Measurements from ENCODE around the gene EBF3. TPM values are rescaled to one million over a fixed set of nuclear protein-coding genes. Genes with fewer than 3 reads are reported as not detected.

The EBF3 gene
- polyA plus RNA-seq, 4 donors, result 0.89 to 2.8 (median 1.8) TPM

- DNase-seq (ENCODE audit: low read depth in 4 of 4, low spot score in 2 of 4), result no peak
Observed at GRCh38 chr10:129895811-129896135, 68.3 kb downstream of the EBF3 start.

- no peak for DNase-seq (ENCODE audit: low read depth in 4 of 4, low spot score in 2 of 4)
Observed at GRCh38 chr10:129894698-129895097, 69.4 kb downstream of the EBF3 start.

GRCh38 chr10:129893104-129894089 lies 70.7 kb downstream of the EBF3 start:
- no peak for DNase-seq (ENCODE audit: low read depth in 4 of 4, low spot score in 2 of 4)

DNA sequence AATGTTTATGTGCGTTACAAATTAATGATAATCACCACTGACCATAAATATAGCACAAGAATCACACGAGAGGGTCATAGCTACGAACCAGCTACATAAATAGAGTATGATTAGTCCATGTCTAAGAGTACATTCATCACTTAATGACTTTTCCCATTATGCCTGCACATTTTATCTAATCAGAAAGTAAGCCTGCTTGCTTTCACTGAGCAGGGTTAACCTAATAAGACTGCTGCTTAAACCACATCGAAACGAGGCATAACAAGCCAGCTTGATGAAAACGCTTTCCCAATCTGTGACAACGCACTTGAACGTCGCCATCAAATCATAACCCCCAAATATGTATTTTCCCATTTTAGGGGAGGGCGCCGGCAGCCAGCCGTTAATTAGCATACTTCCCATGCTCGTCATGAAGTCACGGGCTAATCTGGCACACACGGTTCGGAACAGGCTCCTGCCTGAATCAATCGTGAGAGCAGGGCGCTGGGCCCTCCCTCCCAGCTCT lies 71.5 kb downstream of the EBF3 start:
- no peak for DNase-seq (ENCODE audit: low read depth in 4 of 4, low spot score in 2 of 4)

GRCh38 chr10:129891806-129892205 lies 72.3 kb downstream of the EBF3 start:
- DNase-seq (ENCODE audit: low read depth in 4 of 4, low spot score in 2 of 4), result no peak

DNA sequence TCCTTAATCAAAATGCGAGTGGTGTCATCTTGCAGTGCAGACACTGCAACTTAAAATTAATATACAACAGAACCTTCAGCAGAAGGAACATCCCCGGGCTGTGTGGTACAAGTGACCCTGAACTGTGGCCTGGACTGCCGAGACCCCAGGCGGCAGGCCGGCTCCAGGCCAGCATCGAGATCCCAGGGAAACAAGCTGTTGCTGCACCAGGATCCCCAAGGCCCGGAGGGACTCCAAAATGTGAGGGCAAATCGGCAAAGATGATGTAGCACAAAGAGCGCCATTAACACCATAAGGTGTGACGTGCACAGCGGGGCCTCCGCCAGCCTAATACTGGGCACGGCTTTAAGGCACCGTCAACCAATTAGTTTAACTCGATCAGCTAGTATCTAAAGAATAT lies 73.9 kb downstream of the EBF3 start:
- DNase-seq (ENCODE audit: low read depth in 4 of 4, low spot score in 2 of 4), result no peak

- no peak for DNase-seq (ENCODE audit: low read depth in 4 of 4, low spot score in 2 of 4)
Observed at GRCh38 chr10:129888784-129889616, 75.1 kb downstream of the EBF3 start.

DNA sequence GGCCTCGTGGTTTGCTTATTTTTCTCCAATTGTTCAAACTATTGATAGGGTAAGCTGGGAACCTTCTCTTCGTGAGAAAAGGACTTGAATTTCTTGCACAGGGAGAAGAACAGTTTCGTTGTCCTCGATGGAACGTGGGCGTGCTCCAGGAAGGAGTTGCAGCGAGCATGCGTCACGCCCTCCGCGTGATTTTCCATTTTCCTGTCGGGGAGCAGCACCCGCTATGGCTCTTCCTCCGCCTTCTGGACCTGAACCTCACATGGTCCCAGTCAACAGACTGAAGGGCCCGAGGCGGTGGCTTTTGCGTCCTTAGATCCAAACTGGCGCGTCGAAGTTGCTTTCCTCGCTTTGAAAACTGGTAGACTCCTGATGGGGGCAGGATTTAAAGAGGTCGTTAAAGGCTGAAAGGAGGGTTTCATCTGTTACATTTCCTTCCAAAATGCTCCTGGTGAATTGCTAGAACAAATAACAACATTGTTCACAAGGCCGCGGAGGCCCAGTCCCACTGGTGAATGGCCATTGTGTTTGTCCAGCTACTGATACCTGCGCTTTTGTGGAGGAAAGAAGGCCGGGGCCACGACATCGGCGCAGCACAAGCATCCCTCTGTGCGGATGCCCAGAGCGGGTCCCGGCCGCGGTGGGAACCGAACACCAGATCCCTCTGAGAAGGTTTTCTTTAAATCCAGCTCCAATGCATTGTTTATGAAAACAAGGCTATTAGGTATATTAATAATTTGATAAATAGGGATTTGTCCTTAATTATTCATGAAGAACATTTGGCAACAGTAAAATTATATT lies 75.9 kb downstream of the EBF3 start:
- no peak for DNase-seq (ENCODE audit: low read depth in 4 of 4, low spot score in 2 of 4)

DNA sequence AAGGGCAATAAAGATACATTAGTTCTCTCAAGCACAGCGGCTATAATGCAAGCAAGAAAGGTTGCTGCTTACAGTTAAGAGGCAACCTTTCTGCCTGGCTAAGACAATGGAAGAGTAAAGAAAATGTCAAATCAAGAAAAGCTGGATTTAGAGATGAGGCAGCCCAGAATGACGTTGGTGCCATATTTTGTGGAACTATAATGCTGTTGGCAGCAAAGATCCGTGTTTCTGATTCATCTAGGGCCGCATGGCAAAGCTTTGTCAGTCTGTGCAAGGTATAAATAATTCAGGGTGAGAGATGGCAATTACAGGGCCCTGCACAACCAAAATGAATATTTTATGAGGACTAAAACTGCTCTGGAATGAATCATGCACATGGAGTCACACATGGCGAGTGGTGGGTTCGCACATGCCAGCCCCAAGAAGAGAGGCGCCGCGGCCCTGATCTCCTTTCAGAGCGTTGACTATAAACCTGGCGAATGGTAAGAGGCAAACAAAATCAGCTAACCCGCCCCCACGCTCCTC lies 76.6 kb downstream of the EBF3 start:
- DNase-seq (ENCODE audit: low read depth in 4 of 4, low spot score in 2 of 4), result no peak

GRCh38 chr10:129886263-129886662 lies 77.8 kb downstream of the EBF3 start:
- DNase-seq (ENCODE audit: low read depth in 4 of 4, low spot score in 2 of 4), result no peak

DNA sequence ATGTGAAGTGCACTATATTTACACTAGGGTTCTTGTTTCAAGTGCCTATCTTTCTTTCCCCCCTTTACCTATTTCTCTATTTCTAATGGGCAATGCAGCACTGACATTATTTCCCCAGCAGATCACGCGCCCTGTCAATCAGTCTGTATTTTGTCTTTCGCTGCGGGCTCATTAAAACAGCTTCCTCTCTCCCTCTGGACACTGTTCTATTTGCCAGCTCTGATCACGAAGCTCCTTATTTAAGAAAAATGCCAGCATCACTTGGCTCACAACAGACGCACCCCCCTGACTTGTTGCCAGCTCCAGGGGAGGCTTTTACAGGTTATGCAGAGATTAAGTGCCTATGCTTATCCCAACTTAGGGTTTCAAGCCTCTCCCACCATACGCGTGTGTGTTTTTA lies 78.5 kb downstream of the EBF3 start:
- no peak for DNase-seq (ENCODE audit: low read depth in 4 of 4, low spot score in 2 of 4)

- DNase-seq (ENCODE audit: low read depth in 4 of 4, low spot score in 2 of 4), result no peak
Observed at GRCh38 chr10:129884398-129885078, 79.5 kb downstream of the EBF3 start.

DNA sequence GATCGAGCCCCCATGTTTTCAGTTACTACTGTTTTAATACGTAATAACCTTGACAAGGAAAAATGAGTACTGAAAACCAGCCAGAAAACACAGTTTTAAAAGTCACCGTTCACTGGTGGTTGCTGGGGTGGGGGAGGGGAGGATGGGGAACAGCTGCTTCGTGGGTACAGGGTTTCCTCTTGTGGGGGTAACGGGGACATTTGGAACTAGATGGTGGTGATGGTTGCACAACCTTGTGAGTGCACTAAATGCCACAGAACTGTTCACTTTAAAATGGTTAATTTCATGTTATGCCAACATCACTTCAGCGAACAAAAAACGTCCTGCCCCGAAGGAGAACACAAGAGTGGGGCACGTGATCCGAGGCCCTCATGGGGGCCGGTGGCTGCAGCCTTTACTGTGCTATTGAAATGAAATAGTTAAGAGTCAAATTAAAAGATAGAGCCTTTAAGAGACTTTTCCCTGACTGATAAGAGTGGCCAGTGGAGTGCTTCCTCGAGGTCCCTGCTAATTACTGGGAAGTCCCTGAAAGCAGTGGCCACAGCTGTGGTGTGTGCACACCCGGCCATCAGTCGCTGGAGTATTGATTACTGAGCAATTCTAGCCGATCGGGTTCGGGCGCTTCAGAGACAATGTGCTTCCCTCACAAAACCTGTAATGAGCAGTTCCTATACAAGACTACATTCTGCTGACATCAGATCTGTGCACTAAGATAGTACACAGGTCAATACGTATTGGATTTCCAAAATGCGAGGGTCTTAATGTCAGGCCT lies 80.3 kb downstream of the EBF3 start:
- DNase-seq (ENCODE audit: low read depth in 4 of 4, low spot score in 2 of 4), result no peak

- no peak for DNase-seq (ENCODE audit: low read depth in 4 of 4, low spot score in 2 of 4)
Observed at GRCh38 chr10:129883029-129883428, 81.0 kb downstream of the EBF3 start.

- no peak for DNase-seq (ENCODE audit: low read depth in 4 of 4, low spot score in 2 of 4)
Observed at GRCh38 chr10:129882291-129883010, 81.6 kb downstream of the EBF3 start.

- no peak for DNase-seq (ENCODE audit: low read depth in 4 of 4, low spot score in 2 of 4)
Observed at GRCh38 chr10:129881641-129882040, 82.4 kb downstream of the EBF3 start.

DNA sequence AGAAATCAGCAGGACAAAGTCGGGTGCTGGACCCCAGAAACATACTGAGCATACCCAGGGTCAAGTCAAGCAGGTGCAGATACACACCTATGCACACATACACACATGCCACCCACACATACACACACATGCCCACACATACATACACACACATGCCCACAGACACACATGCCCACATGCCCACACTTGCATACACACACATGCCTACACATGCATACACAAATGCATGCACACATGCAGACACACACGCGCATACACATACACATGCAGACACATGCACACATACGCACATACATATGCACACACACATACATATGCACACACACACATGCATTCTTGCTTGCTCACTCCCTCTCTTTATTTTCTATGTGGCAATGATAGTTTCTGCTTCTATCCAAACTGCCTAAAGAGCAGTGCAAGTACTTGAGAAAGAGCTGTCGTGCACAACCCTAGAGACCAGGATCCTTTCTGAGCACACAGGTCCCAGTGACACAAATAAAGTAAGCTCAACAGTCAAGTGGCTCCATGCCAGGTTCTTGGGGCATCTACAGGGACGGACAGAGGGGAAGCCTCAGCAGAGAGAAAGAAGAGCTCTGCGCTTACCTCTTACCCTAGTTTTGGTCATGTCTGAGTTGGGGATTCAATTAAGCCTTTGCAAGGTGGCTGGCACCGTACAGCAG lies 83.7 kb downstream of the EBF3 start:
- no peak for DNase-seq (ENCODE audit: low read depth in 4 of 4, low spot score in 2 of 4)

GRCh38 chr10:129879655-129880054 lies 84.4 kb downstream of the EBF3 start:
- DNase-seq (ENCODE audit: low read depth in 4 of 4, low spot score in 2 of 4), result no peak

Data from left renal cortex interstitium (tissue), 4 donors.